Sigmoid colon (tissue), 4 donors: ENCODE measurements around the gene ELMO3.

Source experiments
- EP300 ChIP-seq, 4 donors: sonication (generic); formaldehyde crosslinking; IDR thresholded peaks; one replicate each; pipeline ENCODE4 v1.6.1; 2017; ENCODE audit warnings: antibody characterized with exemption in 4 of 4
- POLR2A ChIP-seq, 2 donors: fragments of 450-650 bp; IDR thresholded peaks; one replicate each; pipeline ENCODE4 v1.6.1; 2016; ENCODE audit warnings: antibody characterized with exemption in 2 of 2, mild to moderate bottlenecking in 2 of 2, moderate library complexity in 2 of 2
- TF ChIP-seq, protein P1 (sequence below), 4 experiments: fragments of 450-650 bp in 3 of 4; fragments of 200-600 bp in 1 of 4; IDR thresholded peaks; one replicate each; pipeline ENCODE4 v1.5.1; 2016 to 2019; ENCODE audit warnings: antibody characterized with exemption in 4 of 4, mild to moderate bottlenecking in 3 of 4, moderate library complexity in 2 of 4

DNA sequence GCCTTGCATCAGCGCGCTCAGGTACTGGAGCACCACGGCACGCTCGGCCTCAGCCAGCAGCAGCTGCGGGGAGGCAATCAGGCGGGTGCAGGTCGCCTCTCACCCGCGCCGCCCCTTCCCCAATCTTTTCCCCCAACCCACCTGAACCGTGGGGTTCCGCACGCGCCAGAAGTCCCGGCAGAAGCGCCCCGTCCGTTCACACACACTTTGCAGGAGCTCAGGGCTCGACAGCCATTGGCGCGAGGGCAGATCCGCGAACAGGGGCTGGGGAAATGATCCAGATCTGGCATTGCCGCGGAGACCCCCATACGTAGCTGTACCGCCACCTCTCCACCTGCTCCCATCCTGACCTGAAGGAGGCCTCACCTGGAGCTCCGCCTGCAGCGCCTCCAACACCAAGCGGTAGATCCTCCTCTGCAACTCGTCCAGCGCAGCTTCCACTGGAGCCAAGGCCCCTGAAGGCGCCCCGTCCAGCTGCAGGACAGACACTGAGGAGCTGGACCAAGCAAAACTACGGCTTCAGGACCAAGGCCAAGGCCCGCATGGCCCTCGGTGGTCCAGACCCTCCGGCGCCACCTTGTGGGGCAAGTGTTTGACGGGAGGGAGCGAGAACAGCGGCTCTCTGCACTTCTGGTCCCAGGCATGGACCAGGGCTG is 13.8 kb upstream of the ELMO3 start:
- TF ChIP-seq, protein P1, sequence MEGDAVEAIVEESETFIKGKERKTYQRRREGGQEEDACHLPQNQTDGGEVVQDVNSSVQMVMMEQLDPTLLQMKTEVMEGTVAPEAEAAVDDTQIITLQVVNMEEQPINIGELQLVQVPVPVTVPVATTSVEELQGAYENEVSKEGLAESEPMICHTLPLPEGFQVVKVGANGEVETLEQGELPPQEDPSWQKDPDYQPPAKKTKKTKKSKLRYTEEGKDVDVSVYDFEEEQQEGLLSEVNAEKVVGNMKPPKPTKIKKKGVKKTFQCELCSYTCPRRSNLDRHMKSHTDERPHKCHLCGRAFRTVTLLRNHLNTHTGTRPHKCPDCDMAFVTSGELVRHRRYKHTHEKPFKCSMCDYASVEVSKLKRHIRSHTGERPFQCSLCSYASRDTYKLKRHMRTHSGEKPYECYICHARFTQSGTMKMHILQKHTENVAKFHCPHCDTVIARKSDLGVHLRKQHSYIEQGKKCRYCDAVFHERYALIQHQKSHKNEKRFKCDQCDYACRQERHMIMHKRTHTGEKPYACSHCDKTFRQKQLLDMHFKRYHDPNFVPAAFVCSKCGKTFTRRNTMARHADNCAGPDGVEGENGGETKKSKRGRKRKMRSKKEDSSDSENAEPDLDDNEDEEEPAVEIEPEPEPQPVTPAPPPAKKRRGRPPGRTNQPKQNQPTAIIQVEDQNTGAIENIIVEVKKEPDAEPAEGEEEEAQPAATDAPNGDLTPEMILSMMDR (IDR thresholded peaks at IDR 0.05), result peak; percentile 76 to 85 (median 82)
- TF ChIP-seq POLR2A (IDR thresholded peaks at IDR 0.05), result no peak
- no peak for TF ChIP-seq EP300 (IDR thresholded peaks at IDR 0.05)
